H9 (cell line): ENCODE data around the gene ITPR1. TPM values are rescaled to one million over a fixed set of nuclear protein-coding genes. Genes with fewer than 3 reads are reported as not detected.

Source experiments
- DNase-seq: peaks from one replicate; pipeline ENCODE4 v3.0.0-alpha.2; 2017
- H2AFZ ChIP-seq: one replicate; pipeline ENCODE4 v1.6.1; 2013; ENCODE audit warnings: mild to moderate bottlenecking, low read length, control low read depth, moderate library complexity
- H2AK5ac ChIP-seq: 2 replicates; pipeline ENCODE4 v1.6.1; 2013; ENCODE audit warnings: low read length, control low read depth, mixed read lengths; ENCODE audit not compliant: insufficient read length
- H2BK120ac ChIP-seq: one replicate; pipeline ENCODE4 v1.6.1; 2013; ENCODE audit warnings: low read depth, mild to moderate bottlenecking, low read length, control low read depth, inconsistent platforms; ENCODE audit not compliant: poor library complexity, severe bottlenecking
- H2BK12ac ChIP-seq: 2 replicates; pipeline ENCODE4 v1.6.1; 2013; ENCODE audit warnings: low read length, control low read depth, mixed read lengths, low read depth; ENCODE audit not compliant: insufficient read length
- H2BK15ac ChIP-seq: 2 replicates; pipeline ENCODE4 v1.6.1; 2013; ENCODE audit warnings: low read depth, low read length, control low read depth
- H2BK20ac ChIP-seq: one replicate; pipeline ENCODE4 v1.6.1; 2013; ENCODE audit warnings: low read depth, mild to moderate bottlenecking, low read length, control low read depth, inconsistent platforms; ENCODE audit not compliant: poor library complexity, severe bottlenecking
- H2BK5ac ChIP-seq: 2 replicates; pipeline ENCODE4 v1.6.1; 2013; ENCODE audit warnings: low read length, control low read depth, mixed read lengths; ENCODE audit not compliant: insufficient read length
- H3K14ac ChIP-seq: 2 replicates; pipeline ENCODE4 v1.6.1; 2013; ENCODE audit warnings: low read length, control low read depth; ENCODE audit not compliant: insufficient read depth
- H3K18ac ChIP-seq: 2 replicates; pipeline ENCODE4 v1.6.1; 2013; ENCODE audit warnings: low read depth, mild to moderate bottlenecking, mixed read lengths, low read length, control low read depth; ENCODE audit not compliant: insufficient read length
- H3K23ac ChIP-seq: 2 replicates; pipeline ENCODE4 v1.6.1; 2013; ENCODE audit warnings: low read length, control low read depth, mixed read lengths, low read depth; ENCODE audit not compliant: insufficient read length
- H3K23me2 ChIP-seq: 2 replicates; pipeline ENCODE4 v1.6.1; 2013; ENCODE audit warnings: low read depth, mild to moderate bottlenecking, mixed read lengths, low read length, control low read depth; ENCODE audit not compliant: insufficient read length, poor library complexity, severe bottlenecking
- H3K27ac ChIP-seq: 2 replicates; pipeline ENCODE4 v1.5.1; 2013; ENCODE audit warnings: low read length, control low read depth, mixed read lengths, low read depth; ENCODE audit not compliant: insufficient read length
- H3K27me3 ChIP-seq: 2 replicates; pipeline ENCODE4 v1.6.1; 2013; ENCODE audit warnings: low read length, control low read depth, inconsistent platforms; ENCODE audit not compliant: insufficient read depth
- H3K4ac ChIP-seq: 2 replicates; pipeline ENCODE4 v1.6.1; 2013; ENCODE audit warnings: low read depth, mild to moderate bottlenecking, control low read depth, inconsistent platforms, low read length, moderate library complexity
- H3K4me1 ChIP-seq: 2 replicates; pipeline ENCODE4 v1.6.1; 2013; ENCODE audit warnings: low read length, control low read depth, inconsistent platforms; ENCODE audit not compliant: insufficient read depth
- H3K4me2 ChIP-seq: 2 replicates; pipeline ENCODE4 v1.6.1; 2013; ENCODE audit warnings: low read length, control low read depth, mixed read lengths; ENCODE audit not compliant: insufficient read length, insufficient read depth
- H3K56ac ChIP-seq: 2 replicates; pipeline ENCODE4 v1.6.1; 2013; ENCODE audit warnings: low read depth, mild to moderate bottlenecking, mixed read lengths, low read length, control low read depth; ENCODE audit not compliant: insufficient read length
- H3K79me1 ChIP-seq: 2 replicates; pipeline ENCODE4 v1.6.1; 2013; ENCODE audit warnings: low read depth, mild to moderate bottlenecking, moderate library complexity, low read length, control low read depth, inconsistent platforms; ENCODE audit not compliant: insufficient read depth, poor library complexity, severe bottlenecking
- H3K79me2 ChIP-seq: 2 replicates; pipeline ENCODE4 v1.6.1; 2013; ENCODE audit warnings: low read length, control low read depth, inconsistent platforms; ENCODE audit not compliant: insufficient read depth
- H3K9ac ChIP-seq: 2 replicates; pipeline ENCODE4 v1.6.1; 2013; ENCODE audit warnings: low read length, control low read depth, mixed read lengths; ENCODE audit not compliant: insufficient read length; ENCODE audit errors: extremely low read depth
- H3K9me3 ChIP-seq: one replicate; pipeline ENCODE4 v1.6.1; 2013; ENCODE audit warnings: low read depth, low read length, inconsistent platforms; ENCODE audit not compliant: control insufficient read depth
- H3T11ph ChIP-seq: one replicate; pipeline ENCODE4 v1.6.1; 2013; ENCODE audit warnings: mild to moderate bottlenecking, low read length, control low read depth, inconsistent platforms
- H4K20me1 ChIP-seq: one replicate; pipeline ENCODE4 v1.6.1; 2013; ENCODE audit not compliant: control insufficient read depth, insufficient read length, insufficient read depth
- H4K5ac ChIP-seq: 2 replicates; pipeline ENCODE4 v1.6.1; 2013; ENCODE audit warnings: low read depth, mild to moderate bottlenecking, mixed read lengths, low read length, control low read depth; ENCODE audit not compliant: insufficient read length
- H4K8ac ChIP-seq: replicated peaks from 2 replicates; pipeline ENCODE4 v1.6.1; 2013; ENCODE audit warnings: low read length, control low read depth, mixed read lengths, low read depth; ENCODE audit not compliant: insufficient read length
- H4K91ac ChIP-seq: 2 replicates; pipeline ENCODE4 v1.6.1; 2013; ENCODE audit warnings: low read depth, mild to moderate bottlenecking, moderate library complexity, mixed read lengths, low read length, control low read depth; ENCODE audit not compliant: insufficient read length
- H3K27ac Mint-ChIP-seq, 3 experiments: 2 replicates in 2 of 3; 3 replicates in 1 of 3; pipeline ENCODE4 v1.8.0; 2020 to 2021; ENCODE audit warnings: mixed read lengths in 3 of 3, mild to moderate bottlenecking in 1 of 3, moderate library complexity in 1 of 3
- H3K27me3 Mint-ChIP-seq: 2 replicates; pipeline ENCODE4 v1.8.0; 2021; ENCODE audit warnings: low read depth, mild to moderate bottlenecking, moderate library complexity, mixed read lengths
- H3K36me3 Mint-ChIP-seq, 3 experiments: 2 replicates in 2 of 3; 3 replicates in 1 of 3; pipeline ENCODE4 v1.8.0; 2020 to 2021; ENCODE audit warnings: low read depth in 3 of 3, mixed read lengths in 3 of 3; ENCODE audit not compliant: insufficient read depth in 1 of 3
- H3K4me1 Mint-ChIP-seq, 2 experiments: 2 replicates each; pipeline ENCODE4 v1.8.0; 2020; ENCODE audit warnings: mixed read lengths in 2 of 2
- H3K4me3 Mint-ChIP-seq, 2 experiments: 2 replicates in 1 of 2; 3 replicates in 1 of 2; pipeline ENCODE4 v1.8.0; 2020 to 2021; ENCODE audit warnings: mild to moderate bottlenecking in 2 of 2, mixed read lengths in 2 of 2, moderate library complexity in 1 of 2
- H3K9me3 Mint-ChIP-seq, 2 experiments: 2 replicates in 1 of 2; 3 replicates in 1 of 2; pipeline ENCODE4 v1.8.0; 2020; ENCODE audit warnings: mild to moderate bottlenecking in 2 of 2, mixed read lengths in 2 of 2, moderate library complexity in 1 of 2
- WGBS: extraction: QIAGEN DNeasy Blood & Tissue Kit; methylation state at CpG from one replicate; pipeline ENCODE4 v1.1.7; 2013; ENCODE audit warnings: missing lambda C conversion rate, low lambda C conversion rate, mixed read lengths; ENCODE audit not compliant: insufficient read length; ENCODE audit errors: extremely low coverage; 5-methylcytosine and 5-hydroxymethylcytosine counted together
- total RNA-seq: library from RNA; stranded (reverse); gene quantifications from 2 replicates; pipeline ENCODE4 v1.2.1, GENCODE V29; 2021
- TF ChIP-seq, protein P1 (sequence below): fragments of 200-600 bp; sonication (generic); conservative IDR thresholded peaks from 3 replicates; pipeline ENCODE4 v1.8.0; 2021; ENCODE audit warnings: antibody characterized with exemption, mild to moderate bottlenecking

ITPR1 gene
- total RNA-seq, 1 experiment from 2014 or later = 4.2 TPM

GRCh38 chr3:4655145-4656045, 162.2 kb downstream of the ITPR1 start:
- H3K9ac ChIP-seq = no peak overlapping the region
- H2AK5ac ChIP-seq = no peak overlapping the region
- H4K8ac ChIP-seq = no peak overlapping the region
- no peak overlapping the region for H3T11ph ChIP-seq
- no peak overlapping the region for H3K14ac ChIP-seq
- H2BK12ac ChIP-seq = no peak overlapping the region
- no peak overlapping the region for H2BK15ac ChIP-seq
- no peaks in the 10 kb centered on the region for H3K79me1 ChIP-seq
- H3K9me3 Mint-ChIP-seq = no peaks in the 10 kb centered on the region
- H2BK120ac ChIP-seq = no peak overlapping the region
- no peaks in the 10 kb centered on the region for H3K9me3 ChIP-seq
- H3K27ac ChIP-seq = no peak overlapping the region
- peaks cover 3% of the 10 kb centered on the region; the same call in 1 of the 2 replicates for H3K4me1 ChIP-seq
- TF ChIP-seq, protein P1, sequence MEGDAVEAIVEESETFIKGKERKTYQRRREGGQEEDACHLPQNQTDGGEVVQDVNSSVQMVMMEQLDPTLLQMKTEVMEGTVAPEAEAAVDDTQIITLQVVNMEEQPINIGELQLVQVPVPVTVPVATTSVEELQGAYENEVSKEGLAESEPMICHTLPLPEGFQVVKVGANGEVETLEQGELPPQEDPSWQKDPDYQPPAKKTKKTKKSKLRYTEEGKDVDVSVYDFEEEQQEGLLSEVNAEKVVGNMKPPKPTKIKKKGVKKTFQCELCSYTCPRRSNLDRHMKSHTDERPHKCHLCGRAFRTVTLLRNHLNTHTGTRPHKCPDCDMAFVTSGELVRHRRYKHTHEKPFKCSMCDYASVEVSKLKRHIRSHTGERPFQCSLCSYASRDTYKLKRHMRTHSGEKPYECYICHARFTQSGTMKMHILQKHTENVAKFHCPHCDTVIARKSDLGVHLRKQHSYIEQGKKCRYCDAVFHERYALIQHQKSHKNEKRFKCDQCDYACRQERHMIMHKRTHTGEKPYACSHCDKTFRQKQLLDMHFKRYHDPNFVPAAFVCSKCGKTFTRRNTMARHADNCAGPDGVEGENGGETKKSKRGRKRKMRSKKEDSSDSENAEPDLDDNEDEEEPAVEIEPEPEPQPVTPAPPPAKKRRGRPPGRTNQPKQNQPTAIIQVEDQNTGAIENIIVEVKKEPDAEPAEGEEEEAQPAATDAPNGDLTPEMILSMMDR = no peak
- no peak overlapping the region for H3K23ac ChIP-seq
- no peaks in the 10 kb centered on the region for H3K23me2 ChIP-seq
- H3K4me3 Mint-ChIP-seq = no peak overlapping the region
- H3K4me2 ChIP-seq = no peak overlapping the region
- no peak overlapping the region for H4K5ac ChIP-seq
- no peak overlapping the region for H3K27ac Mint-ChIP-seq
- no peak overlapping the region for H2BK20ac ChIP-seq
- H4K91ac ChIP-seq = no peak overlapping the region
- WGBS = no CpG with 5 or more reads among the region's 17 CpGs
- no peaks in the 10 kb centered on the region for H3K27me3 ChIP-seq
- no peak overlapping the region for H2BK5ac ChIP-seq
- no peak overlapping the region for H2AFZ ChIP-seq
- no peaks in the 10 kb centered on the region for H3K79me2 ChIP-seq
- peaks cover 13% of the 10 kb centered on the region in 2 experiments for H3K4me1 Mint-ChIP-seq
- no peak overlapping the region for H3K56ac ChIP-seq
- no peak overlapping the region for H3K4ac ChIP-seq
- H3K18ac ChIP-seq = no peak overlapping the region
- 0 out of 7 replicates have a peak, but pooled peaks cover 0 to 2% (median 0%) of the 10 kb centered on the region in 3 experiments for H3K36me3 Mint-ChIP-seq
- H4K20me1 ChIP-seq = no peaks in the 10 kb centered on the region
- H3K27me3 Mint-ChIP-seq = no peaks in the 10 kb centered on the region; the same call in 1 of the 2 replicates
- DNase-seq = no peak
